Ishikawa (cell line): ENCODE measurements around the gene C3.

Experiments used
- CEBPB ChIP-seq: IDR thresholded peaks from 2 replicates; pipeline ENCODE4 v1.6.1; 2012
- CREB1 ChIP-seq: IDR thresholded peaks from 2 replicates; pipeline ENCODE4 v1.6.1; 2012; ENCODE audit warnings: low read depth
- EGR1 ChIP-seq: IDR thresholded peaks from 2 replicates; pipeline ENCODE4 v1.6.1; 2012
- EP300 ChIP-seq: IDR thresholded peaks from 2 replicates; pipeline ENCODE4 v1.6.1; 2012; ENCODE audit warnings: borderline replicate concordance
- FOXM1 ChIP-seq: IDR thresholded peaks from 2 replicates; pipeline ENCODE4 v1.6.1; 2012; ENCODE audit warnings: low read depth, borderline replicate concordance
- MAX ChIP-seq: IDR thresholded peaks from 2 replicates; pipeline ENCODE4 v1.6.1; 2012
- NFIC ChIP-seq: IDR thresholded peaks from 2 replicates; pipeline ENCODE4 v1.6.1; 2012
- RAD21 ChIP-seq: IDR thresholded peaks from 2 replicates; pipeline ENCODE4 v1.6.1; 2012; ENCODE audit warnings: low read depth
- REST ChIP-seq: IDR thresholded peaks from 2 replicates; pipeline ENCODE4 v1.6.1; 2012; ENCODE audit warnings: low read depth, mild to moderate bottlenecking
- TAF1 ChIP-seq: IDR thresholded peaks from 2 replicates; pipeline ENCODE4 v1.6.1; 2012; ENCODE audit warnings: low read depth, mild to moderate bottlenecking
- YY1 ChIP-seq: IDR thresholded peaks from 2 replicates; pipeline ENCODE4 v1.6.1; 2012; ENCODE audit warnings: low read depth
- ZBTB7A ChIP-seq: IDR thresholded peaks from 2 replicates; pipeline ENCODE4 v1.6.1; 2012; ENCODE audit warnings: low read depth

DNA sequence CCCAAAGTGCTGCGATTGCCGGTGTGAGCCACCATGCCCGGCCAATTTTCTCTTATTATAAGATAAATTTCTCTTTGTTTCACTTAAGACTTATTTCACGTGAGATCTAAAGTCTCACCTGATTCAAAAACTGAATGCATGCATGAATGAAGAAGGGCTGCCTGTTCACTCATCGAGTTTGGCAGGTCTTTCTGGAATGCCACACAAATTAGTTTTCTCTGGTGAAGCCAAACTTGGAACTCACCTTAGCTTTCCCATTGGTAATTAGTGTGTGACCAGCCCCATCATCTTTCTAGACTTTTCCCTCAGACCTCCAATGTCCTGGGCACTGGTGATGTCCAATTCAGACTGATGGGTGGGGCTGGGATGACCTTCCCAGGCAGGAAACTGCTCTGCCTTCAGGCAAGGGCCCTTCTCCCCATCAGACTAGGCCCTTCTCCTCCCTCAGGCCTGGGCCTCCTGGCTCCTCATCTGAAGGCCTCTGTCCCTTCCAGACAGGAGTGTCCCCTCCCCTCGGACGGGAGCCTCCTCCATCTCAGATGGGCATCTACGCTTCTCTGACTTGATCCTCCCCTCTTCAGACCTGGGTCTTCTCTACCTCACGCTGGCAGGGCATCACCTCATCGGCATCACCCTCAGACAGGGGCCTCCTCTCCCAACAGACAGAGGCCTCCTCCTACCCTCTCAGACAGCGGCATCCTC is 14.4 kb downstream of the C3 start:
- TF ChIP-seq MAX: no peak
- TF ChIP-seq CREB1: no peak
- TF ChIP-seq FOXM1: no peak
- no peak for TF ChIP-seq ZBTB7A
- no peak for TF ChIP-seq EGR1
- TF ChIP-seq TAF1: no peak
- no peak for TF ChIP-seq EP300
- TF ChIP-seq NFIC: no peak
- TF ChIP-seq RAD21: no peak
- TF ChIP-seq REST: no peak
- no peak for TF ChIP-seq YY1
- no peak for TF ChIP-seq CEBPB
